NCI-H774 (cell line): ENCODE results near the gene MIOX.
"Not testable (repeated sequence)": the region's sequence is repeated elsewhere in the genome, so short reads cannot be mapped to it uniquely, and the experiment has no call there.

Experiments used
- DNase-seq: peaks from one replicate; lab custom pipeline; 2025; lab: John Stamatoyannopoulos, UW

Gene MIOX

DNA sequence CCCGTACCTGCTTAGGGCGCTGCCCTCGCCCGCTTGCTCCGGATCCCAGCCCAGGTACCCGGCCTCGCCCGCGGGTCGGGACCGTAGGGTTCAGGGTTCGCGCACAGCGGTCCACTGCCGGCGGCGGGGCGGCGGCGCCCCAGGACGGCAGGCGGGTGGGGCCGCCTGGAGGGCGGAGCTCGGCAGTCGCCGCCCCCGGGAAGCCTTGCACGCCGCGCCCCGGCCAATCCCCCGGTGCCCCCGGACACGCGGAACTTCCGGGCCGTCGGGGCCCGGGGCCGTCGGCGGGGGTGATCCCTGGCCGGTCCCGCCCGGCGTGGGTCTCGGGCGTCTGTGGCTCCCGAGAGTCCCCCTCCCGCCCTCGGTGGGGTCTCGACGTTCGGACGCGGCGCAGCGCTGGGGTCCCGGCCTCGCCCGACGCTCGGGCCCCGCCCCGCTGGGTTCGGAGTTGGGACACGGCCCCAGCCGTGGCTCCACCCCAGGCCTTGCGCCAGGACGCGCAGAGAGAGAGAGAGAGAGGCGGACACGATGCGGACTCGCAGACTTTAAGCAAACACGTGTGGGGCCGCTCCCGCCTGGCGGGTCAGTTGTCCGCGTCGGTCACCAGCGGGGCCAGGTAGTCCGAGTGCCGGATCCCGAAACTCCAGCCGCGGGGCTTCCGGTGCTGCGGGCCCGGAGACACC is 43.4 kb downstream of the MIOX start, which contains the start of gene TYMP:
Gene TYMP, minus strand, starts transcription at position 116 of the 683 bp plus-strand sequence. CDS start 303 bp downstream, outside the sequence.
- DNase-seq: peak; percentile 45

GRCh38 chr22:50530580-50530876 is 43.9 kb downstream of the MIOX start:
- no peak for DNase-seq

DNA sequence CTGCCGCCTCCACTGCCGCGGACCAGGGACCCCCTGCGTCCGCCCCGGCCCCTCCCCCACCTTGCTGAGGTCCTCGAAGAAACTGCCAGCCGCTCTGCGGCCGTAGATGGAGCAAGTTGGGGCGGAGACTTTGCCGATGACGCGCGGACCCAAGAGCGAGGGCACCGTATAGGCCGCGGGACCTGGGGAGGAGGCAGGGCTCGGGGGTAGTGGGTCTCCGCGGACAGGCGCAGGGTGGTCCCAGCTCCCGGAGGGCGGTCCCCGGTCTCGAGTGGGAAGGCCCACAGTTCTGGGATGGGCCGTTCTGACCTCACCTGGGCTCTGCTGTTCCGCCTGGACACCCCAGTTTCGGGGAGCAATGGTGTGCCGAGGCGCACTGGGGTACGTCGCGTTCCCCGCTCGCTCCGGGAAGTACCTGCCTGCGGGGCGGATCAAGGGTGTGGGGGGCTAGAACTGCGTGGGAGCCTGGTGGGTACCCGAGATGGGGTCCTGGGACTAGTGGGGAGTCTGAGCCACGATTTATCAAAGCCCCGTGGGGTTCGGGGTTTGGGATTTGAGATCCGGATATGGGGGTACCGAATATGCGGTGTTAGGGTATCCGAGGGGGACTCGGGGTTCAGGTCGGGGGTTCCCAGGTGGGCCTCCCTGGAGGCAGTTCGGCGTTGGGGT is 44.4 kb downstream of the MIOX start:
- peak; percentile 43 for DNase-seq

DNA sequence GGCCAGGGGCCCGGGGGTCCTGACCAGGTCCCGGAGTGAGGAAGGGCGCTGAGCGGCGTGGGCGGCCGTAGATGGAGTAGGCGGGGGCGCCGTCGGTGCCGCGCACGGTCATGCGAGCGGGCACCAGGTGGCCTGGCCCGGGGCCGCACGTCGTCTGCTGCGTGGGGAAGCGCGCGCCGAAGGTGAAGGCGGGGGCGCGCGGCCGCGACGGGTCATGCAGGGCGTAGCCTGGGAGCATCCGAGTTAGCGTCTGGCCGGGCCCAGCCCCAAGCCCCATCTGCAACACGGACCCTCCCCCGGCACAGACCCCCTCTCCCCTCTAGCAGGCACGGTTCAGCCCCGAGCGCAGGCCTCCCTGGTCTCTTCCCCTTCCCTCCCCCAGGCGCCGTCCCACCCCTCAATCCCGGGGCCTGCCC is 44.9 kb downstream of the MIOX start:
- peak; percentile 24 for DNase-seq

- no peak for DNase-seq
Measured at GRCh38 chr22:50531962-50532674, 45.5 kb downstream of the MIOX start.

DNA sequence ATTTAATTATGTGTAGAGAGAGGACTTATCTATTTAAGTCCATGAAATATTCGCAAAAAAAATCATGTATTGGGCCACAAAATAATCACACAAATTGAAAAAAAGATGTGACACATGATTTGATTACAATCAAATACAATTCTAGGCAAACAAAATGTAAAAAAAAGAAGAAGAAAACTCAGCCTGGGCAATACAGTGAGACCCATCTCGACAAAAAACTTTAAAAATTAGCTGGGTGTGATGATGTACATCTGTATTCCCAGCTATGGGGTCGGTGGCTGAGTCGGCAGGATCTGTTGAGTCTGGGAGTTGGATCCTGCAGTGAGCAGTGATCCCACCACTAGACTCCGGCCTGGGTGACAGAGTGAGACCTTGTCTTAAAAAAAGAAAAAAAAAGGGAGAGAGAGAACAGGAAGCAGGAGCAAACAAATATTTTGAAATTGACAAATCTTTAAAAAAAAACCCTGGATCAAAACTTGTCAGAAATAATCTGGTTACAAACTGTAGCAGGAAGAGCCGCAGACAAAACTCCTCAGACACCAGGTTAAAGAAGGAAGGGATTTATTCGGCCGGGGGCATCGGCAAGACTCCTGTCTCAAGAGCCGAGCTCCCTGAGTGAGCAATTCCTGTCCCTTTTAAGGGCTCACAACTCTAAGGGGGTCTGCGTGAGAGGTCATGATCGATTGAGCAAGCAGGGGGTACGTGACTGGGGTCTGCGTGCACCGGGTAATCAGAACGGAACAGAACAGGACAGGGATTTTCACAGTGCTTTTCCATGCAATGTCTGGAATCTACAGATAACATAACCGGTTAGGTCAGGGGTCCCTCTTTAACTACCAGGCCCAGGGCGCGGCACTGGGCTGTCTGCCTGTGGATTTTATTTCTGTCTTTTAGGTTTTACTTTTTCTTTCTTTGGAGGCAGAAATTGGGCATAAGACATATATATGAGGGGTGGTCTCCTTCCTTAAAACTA is 46.5 kb downstream of the MIOX start:
- DNase-seq: no peak

DNA sequence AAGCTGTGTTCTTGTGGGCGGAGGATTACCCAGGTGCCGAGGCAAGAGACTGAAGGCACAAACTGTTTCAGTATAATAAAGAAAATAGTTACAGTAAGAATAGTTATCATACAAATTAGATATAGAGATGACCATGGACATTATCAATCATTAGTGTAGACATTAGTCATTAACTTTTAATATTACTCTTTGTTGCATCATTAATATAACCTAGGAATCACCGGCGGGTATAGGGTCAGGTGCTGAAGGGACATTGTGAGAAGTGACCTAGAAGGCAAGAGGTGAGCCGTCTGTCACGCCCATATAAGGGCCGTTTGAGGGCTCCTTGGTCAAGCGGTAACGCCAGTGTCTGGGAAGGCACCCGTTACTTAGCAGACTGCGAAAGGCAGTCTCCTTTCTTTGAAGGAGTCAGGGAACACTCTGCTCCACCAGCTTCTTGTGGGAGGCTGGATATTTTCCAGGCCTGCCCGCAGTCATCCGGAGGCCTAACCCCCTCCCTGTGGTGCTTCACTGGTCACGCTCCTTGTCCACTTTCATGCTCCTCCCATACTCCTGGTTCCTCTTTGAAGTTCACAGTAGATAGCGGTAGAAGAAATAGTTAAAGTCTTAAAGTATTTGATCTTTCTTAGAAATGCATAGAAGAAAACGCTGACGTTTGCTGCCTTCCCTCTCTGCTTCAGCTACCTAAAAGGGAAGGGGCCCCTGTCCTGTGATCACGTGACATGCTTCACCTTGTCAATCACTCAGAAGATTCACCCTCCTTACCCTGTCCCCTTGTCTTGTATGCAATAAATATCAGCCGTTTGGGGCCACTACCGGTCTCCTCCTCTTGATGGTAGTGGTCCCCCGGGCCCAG is 47.4 kb downstream of the MIOX start:
- not testable (repeated sequence) for DNase-seq

- DNase-seq: no peak
Measured at GRCh38 chr22:50535113-50535512, 48.5 kb downstream of the MIOX start.

DNA sequence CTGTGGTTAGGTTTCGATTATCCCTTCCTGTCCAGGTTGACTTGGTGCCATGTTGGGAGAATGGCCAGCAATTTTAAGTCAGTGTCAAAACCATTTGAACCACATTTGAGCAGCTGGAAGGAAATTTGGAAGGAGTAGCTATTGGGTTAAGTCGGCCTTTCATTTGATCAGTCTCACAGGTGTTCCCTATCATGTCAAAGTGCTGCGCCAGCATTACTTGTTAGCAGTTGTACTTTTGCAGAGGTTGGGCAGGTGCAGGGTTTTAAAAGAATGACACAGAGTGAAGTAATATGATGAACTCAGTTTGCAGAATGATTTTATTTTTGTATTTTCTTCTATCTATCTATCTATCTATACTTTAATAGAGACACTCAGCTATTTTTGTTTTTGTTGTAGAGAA is 49.6 kb downstream of the MIOX start:
- DNase-seq: no peak

DNA sequence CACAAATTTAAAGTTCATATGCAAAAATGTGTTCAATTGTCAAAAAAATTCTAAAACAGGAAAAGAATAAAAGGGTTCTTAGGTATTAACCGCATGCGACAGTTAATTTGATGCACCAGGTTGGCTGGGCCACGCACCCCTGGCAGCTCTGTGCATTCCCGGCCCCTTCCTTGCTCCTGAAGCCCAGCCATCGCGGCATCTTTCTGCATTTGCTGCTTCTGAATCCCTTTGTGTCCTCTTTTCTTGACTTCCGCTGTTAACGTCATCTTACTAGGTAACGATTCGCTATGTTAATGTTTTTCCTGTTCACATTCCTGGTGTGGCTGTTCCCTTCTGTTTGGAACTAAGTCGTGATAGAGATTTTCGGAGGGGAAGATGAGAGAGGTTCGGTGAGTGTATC is 51.1 kb downstream of the MIOX start:
- DNase-seq: no peak
